Fibroblast of the aortic adventitia (primary cell): ENCODE data around the gene TENM4. TPM values are rescaled to one million over a fixed set of nuclear protein-coding genes. Genes with fewer than 3 reads are reported as not detected.

Source experiments
- DNase-seq: peaks from one replicate; pipeline ENCODE4 v3.0.0-alpha.2; 2010; ENCODE audit warnings: low read depth
- H3K4me3 ChIP-seq: 2 replicates; pipeline ENCODE4 v1.5.1; 2011; ENCODE audit warnings: low read depth, mild to moderate bottlenecking, control low read depth, low read length, moderate library complexity
- CTCF ChIP-seq: IDR thresholded peaks from 2 replicates; pipeline ENCODE4 v1.5.1; 2011; ENCODE audit warnings: mild to moderate bottlenecking, low read length, control low read depth, inconsistent platforms; ENCODE audit not compliant: insufficient read depth
- total RNA-seq: library from RNA; depleted of rRNA; stranded (reverse); fragments of >200 nt; gene quantifications from 2 replicates; pipeline ENCODE4 v1.2.3, GENCODE V29; 2012; ENCODE audit warnings: low replicate concordance

The TENM4 gene
- total RNA-seq = 26.4 and 113 TPM in 2 replicates

GRCh38 chr11:79440571-79441460 lies at the start of gene TENM4:
TSS of gene TENM4 (minus strand) at chr11:79441030. CDS start at chr11:79069944, 371,086 bp downstream.
- DNase-seq = peak; percentile 87
- TF ChIP-seq CTCF = no peak
- peak within 1 kb of the TSS; percentile 77 for H3K4me3 ChIP-seq

DNA sequence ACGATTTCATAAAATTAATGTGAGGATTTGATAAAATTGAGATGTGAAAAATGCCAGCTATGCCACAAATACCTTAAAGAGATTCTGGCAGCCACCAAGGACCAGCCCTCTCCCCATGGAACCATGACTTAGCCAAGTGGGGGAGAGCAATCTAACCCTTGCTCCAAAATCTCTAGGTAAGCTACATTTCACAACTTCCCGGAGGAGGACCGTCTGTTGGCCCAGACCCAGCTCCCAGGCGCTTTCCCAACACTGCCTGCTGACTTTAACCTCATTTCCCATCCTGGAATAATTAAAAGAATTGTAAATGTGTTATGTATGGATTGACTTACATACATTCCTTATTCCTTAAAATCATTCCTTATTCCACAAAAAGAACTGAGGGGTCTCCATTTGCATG lies 47.5 kb upstream of the TENM4 start:
- peak; percentile 11 for DNase-seq
- H3K4me3 ChIP-seq = no peak overlapping the region
- no peak for TF ChIP-seq CTCF

- TF ChIP-seq CTCF = no peak
- no peak for DNase-seq
- no peak overlapping the region for H3K4me3 ChIP-seq
Measured at GRCh38 chr11:79487412-79487811, 46.6 kb upstream of the TENM4 start.

DNA sequence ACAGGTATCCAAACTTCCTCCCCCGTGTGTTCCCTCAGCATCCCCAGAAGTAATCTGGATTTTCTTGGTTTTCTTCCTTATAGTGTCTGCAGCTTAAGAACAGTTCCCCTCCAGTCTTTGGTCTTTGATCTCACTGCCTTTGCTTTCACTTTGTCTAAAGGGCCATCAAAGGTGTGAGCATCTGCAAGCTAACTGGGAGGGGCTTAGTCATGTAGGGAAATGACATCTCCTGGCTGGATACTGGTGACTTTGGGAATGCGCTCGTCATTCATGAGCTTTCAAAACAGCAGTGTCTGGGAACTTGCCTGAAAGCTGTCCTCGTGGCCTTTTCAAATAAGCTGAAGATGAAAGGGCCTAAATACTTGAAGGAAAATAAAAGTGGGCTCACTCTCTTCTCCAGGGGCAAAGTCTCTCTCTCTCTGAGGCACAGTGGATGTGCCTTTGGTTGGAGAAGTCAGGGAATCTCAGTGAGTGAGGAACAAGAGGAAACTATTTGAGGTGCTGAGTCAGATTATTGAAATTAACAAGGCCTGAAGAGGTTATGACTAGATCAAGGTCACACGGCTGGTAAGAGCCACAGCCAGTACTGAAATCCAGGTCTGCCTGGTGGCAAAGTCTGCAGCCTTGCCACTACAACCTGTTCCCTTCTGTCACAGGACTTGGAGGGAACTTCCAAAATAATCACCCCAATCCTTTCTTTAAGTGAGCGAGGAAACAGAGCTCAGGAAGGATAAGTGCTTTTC lies 45.6 kb upstream of the TENM4 start:
- no peak overlapping the region for H3K4me3 ChIP-seq
- no peak for TF ChIP-seq CTCF
- no peak for DNase-seq

GRCh38 chr11:79485694-79486093 lies 44.9 kb upstream of the TENM4 start:
- no peak overlapping the region for H3K4me3 ChIP-seq
- no peak for TF ChIP-seq CTCF
- no peak for DNase-seq

- no peak for DNase-seq
- no peak overlapping the region for H3K4me3 ChIP-seq
- TF ChIP-seq CTCF = no peak
Measured at GRCh38 chr11:79484872-79485271, 44.0 kb upstream of the TENM4 start.
